ENCODE data around the gene ZFHX2. TPM values are rescaled to one million over a fixed set of nuclear protein-coding genes. Genes with fewer than 3 reads are reported as not detected.
A peak's percentile ranks its signal among the peaks of the same experiment; 100 is the strongest.

Gene ZFHX2
- total RNA-seq, 1 donor from 2014 or later: 39.1 TPM

DNA sequence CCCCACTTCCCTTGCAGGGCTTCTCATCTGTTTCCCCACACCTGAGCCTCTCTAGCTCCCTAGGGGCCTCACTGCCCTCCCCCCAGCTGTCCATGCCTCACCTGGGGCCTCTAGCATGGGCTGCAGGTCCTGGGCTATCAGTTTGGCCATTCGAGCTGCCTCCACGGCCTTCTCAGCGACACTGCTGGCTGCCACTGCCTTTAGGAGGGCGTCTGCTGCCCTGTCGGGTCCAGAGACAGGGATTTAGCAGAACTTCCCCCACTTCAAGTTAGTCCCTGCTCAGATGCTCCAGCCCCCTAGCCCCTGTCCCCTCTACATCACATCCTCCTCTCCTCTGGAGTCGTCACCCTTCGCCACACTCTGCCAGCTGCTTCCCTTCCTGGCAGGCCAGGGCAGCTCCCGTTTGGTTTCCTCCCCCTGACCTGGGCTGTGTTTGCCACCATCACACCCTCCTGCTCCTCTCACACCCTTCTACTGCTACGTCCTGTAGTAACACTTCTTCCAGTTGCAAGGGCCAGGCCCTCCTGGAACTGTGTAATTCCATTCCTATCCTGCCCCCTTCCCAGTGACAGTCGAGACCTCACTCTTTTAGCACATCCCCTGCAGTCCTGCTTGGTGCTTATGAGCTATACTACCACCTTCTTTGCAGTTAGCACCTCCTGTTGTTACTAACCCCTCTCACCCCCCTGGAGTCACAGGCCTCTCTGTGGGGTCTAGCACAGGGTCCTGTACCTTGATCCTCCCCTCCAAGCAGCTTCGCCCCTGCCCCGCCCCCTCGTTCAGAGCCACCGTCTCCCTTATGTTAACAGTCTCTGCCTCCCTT lies 20.3 kb upstream of the ZFHX2 start:
- peaks cover 13% of the 10 kb centered on the region for H3K9me3 Mint-ChIP-seq (ENCODE audit: unreplicated experiment)
- peak; percentile 11 for DNase-seq
- TF ChIP-seq, protein P1, sequence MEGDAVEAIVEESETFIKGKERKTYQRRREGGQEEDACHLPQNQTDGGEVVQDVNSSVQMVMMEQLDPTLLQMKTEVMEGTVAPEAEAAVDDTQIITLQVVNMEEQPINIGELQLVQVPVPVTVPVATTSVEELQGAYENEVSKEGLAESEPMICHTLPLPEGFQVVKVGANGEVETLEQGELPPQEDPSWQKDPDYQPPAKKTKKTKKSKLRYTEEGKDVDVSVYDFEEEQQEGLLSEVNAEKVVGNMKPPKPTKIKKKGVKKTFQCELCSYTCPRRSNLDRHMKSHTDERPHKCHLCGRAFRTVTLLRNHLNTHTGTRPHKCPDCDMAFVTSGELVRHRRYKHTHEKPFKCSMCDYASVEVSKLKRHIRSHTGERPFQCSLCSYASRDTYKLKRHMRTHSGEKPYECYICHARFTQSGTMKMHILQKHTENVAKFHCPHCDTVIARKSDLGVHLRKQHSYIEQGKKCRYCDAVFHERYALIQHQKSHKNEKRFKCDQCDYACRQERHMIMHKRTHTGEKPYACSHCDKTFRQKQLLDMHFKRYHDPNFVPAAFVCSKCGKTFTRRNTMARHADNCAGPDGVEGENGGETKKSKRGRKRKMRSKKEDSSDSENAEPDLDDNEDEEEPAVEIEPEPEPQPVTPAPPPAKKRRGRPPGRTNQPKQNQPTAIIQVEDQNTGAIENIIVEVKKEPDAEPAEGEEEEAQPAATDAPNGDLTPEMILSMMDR (IDR thresholded peaks at IDR 0.05; ENCODE audit: partially characterized antibody, unreplicated experiment): no peak
- peak overlapping the region; percentile 53 for H3K27ac Mint-ChIP-seq (ENCODE audit: unreplicated experiment)
- H3K36me3 Mint-ChIP-seq (ENCODE audit: unreplicated experiment): peaks cover 9% of the 10 kb centered on the region
- H3K27me3 Mint-ChIP-seq (ENCODE audit: unreplicated experiment): peaks cover 30% of the 10 kb centered on the region
- H3K4me1 Mint-ChIP-seq (ENCODE audit: low read depth, unreplicated experiment): peaks cover 22% of the 10 kb centered on the region
- no peak overlapping the region for H3K4me3 Mint-ChIP-seq (ENCODE audit: unreplicated experiment)

DNA sequence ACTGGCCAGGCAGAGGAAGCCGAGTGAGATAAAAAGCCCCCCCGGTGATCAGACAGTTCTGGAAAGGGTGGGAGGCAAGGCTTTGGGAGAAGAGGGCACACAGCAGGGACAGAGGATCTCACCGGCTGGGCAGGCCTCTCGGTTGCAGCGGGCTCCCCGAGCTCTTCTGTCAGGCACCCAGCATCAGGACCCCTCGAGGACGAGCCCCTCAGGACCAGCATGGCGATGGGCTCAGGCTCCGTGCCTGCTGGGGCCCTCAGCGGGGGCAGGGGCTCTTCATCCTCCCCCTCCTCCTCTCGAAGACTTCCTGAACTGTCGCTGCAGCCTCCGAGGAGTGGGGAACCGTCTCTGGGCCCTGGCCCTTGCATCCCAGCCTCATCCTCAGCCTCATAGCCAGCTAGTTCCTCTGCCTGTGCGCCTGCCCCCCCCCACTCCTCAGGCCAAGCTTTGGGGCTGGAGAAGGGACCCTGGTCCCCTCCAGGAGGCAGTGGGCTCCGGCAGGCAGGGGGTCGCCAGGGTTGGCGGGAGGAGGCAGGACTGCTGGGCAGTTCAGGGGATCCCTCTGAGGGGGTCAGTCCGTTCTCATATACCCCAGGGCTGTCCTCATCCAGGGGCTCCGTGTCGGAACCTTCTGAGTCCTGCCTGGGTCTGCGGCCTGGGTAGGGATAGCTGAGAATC lies 19.4 kb upstream of the ZFHX2 start:
- peak; percentile 8 for DNase-seq
- peaks cover 9% of the 10 kb centered on the region for H3K36me3 Mint-ChIP-seq (ENCODE audit: unreplicated experiment)
- H3K27ac Mint-ChIP-seq (ENCODE audit: unreplicated experiment): no peak overlapping the region
- H3K9me3 Mint-ChIP-seq (ENCODE audit: unreplicated experiment): peaks cover 15% of the 10 kb centered on the region
- H3K27me3 Mint-ChIP-seq (ENCODE audit: unreplicated experiment): peaks cover 27% of the 10 kb centered on the region
- no peak overlapping the region for H3K4me3 Mint-ChIP-seq (ENCODE audit: unreplicated experiment)
- H3K4me1 Mint-ChIP-seq (ENCODE audit: low read depth, unreplicated experiment): peaks cover 22% of the 10 kb centered on the region
- TF ChIP-seq, protein P1 (IDR thresholded peaks at IDR 0.05; ENCODE audit: partially characterized antibody, unreplicated experiment): no peak

DNA sequence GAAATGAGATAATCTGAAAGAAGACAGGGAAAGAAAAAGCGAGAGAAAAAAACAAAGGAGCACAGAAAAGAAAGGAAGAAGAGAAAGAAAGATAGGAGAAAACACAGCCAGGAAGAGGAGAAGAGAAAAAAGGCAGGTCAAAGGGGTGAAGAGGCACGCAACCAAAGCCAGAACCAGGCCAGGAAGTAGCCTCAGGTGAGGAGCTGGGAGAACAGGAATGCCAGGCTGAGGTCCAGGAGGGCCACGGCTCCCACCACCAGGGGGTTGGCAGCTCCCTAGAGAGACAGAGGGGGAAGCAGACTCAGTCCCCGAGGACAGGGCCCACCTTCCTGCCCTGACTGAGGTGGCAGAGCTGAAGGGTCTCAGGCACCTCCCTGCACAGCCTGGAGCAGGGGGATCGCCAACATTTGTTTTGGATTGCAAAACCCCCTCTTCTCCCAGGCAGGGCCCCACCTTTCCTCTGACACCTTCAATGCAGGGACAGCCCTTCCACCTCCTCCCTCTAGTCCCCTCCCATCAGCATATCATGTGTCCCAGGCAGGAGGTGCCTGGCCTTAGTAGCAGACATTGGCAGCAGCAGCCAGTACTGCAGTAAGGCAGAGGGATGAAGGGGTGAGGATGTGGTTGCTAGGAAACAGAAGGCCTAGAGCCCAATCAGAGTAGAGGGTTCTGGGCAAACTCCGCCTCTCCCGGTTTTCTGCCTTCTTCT lies 18.0 kb upstream of the ZFHX2 start:
- Mint-ChIP-seq H3K27me3 (ENCODE audit: unreplicated experiment) (peaks cover 21% of the 10 kb centered on the region), H3K36me3 (ENCODE audit: unreplicated experiment) (peaks cover 9% of the 10 kb centered on the region), H3K4me3 (ENCODE audit: unreplicated experiment) (peak overlapping the region; percentile 60), H3K9me3 (ENCODE audit: unreplicated experiment) (peaks cover 12% of the 10 kb centered on the region), H3K4me1 (ENCODE audit: low read depth, unreplicated experiment) (peaks cover 22% of the 10 kb centered on the region), H3K27ac (ENCODE audit: unreplicated experiment) (peak overlapping the region; percentile 77)
- TF ChIP-seq, protein P1 (IDR thresholded peaks at IDR 0.05; ENCODE audit: partially characterized antibody, unreplicated experiment): no peak
- DNase-seq: peak; percentile 46

DNA sequence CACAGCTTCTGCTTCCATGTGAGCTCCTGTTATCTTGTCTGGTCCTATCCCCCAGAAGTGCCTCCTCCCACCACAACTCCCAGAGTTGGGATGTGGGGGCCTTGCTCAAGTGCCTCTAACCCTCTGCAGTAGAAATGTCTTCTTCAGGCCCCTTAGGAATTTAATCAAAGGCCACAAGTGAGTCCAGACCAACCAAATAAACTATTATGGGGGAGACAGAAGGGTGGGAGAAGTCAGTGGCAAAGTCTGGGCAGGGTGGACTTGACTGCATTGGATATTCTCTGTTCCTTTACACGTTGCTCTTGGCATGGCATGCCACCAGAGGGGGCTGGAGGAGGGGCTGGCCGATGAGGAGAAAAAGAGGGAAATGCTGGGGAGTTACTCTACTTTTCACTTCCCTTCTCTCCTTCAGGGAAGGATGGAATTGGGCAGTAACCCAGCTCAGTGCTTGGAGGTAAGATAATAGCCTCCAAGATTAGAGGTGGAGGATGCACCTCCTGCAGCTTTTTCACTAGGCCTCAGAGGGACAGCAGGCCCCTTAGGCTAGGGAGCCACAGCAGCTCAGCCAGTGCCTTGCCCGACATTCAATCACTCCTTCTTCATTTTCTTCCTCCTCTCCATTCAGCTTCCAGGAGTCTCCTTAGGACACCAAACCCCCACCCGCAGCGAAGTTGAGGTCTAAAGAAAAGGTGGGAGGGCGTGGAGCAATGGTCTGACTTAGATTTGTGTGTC lies 17.2 kb upstream of the ZFHX2 start:
- peak overlapping the region; percentile 77 for H3K27ac Mint-ChIP-seq (ENCODE audit: unreplicated experiment)
- TF ChIP-seq, protein P1 (IDR thresholded peaks at IDR 0.05; ENCODE audit: partially characterized antibody, unreplicated experiment): peak; percentile 31
- peaks cover 21% of the 10 kb centered on the region for H3K4me1 Mint-ChIP-seq (ENCODE audit: low read depth, unreplicated experiment)
- H3K36me3 Mint-ChIP-seq (ENCODE audit: unreplicated experiment): peaks cover 7% of the 10 kb centered on the region
- peaks cover 12% of the 10 kb centered on the region for H3K9me3 Mint-ChIP-seq (ENCODE audit: unreplicated experiment)
- DNase-seq: peak; percentile 74
- H3K4me3 Mint-ChIP-seq (ENCODE audit: unreplicated experiment): peak overlapping the region; percentile 97
- H3K27me3 Mint-ChIP-seq (ENCODE audit: unreplicated experiment): peaks cover 22% of the 10 kb centered on the region
